PC-3 (cell line): ENCODE results near the gene ITCH. TPM values are rescaled to one million over a fixed set of nuclear protein-coding genes. Genes with fewer than 3 reads are reported as not detected.

Experiments used
- ATAC-seq: fragments of 200-7000 bp; cut with Tn5 transposase; 2 replicates; pipeline ENCODE4 v1.9.1; 2020; ENCODE audit warnings: mild to moderate bottlenecking, moderate library complexity
- BruUV-seq: library from RNA; stranded (reverse); fragments of 400-500 nt; replicated peaks from 2 replicates; lab custom pipeline; 2021; lab: Mats Ljungman, UMichigan
- CTCF ChIA-PET: fragments of 300-600 bp; sonication (Branson Sonifier 250); formaldehyde crosslinking; loops from one replicate; lab custom pipeline; 2022; ENCODE audit warnings: antibody characterized with exemption; lab: Charles Lee
- POLR2A ChIA-PET: fragments of 300-600 bp; sonication (Branson Sonifier 250); formaldehyde crosslinking; loops from one replicate; lab custom pipeline; 2022; ENCODE audit warnings: antibody characterized with exemption; ENCODE audit not compliant: unreplicated experiment; lab: Charles Lee
- DNase-seq: peaks from one replicate; pipeline ENCODE4 v3.0.0-alpha.2; 2015
- H2AFZ ChIP-seq: fragments of 300-600 bp; sonication (generic); 2 replicates; pipeline ENCODE4 v1.6.0; 2016; ENCODE audit warnings: antibody characterized with exemption, low read length
- H3F3A ChIP-seq: fragments of 300-600 bp; sonication (generic); one replicate; pipeline ENCODE4 v1.6.0; 2017; ENCODE audit warnings: antibody characterized with exemption, low read length, control low read depth, mild to moderate bottlenecking; ENCODE audit not compliant: unreplicated experiment
- H3K27ac ChIP-seq: fragments of 300-600 bp; sonication (generic); 2 replicates; pipeline ENCODE4 v1.5.1; 2016; ENCODE audit warnings: mild to moderate bottlenecking, low read length
- H3K27me3 ChIP-seq: fragments of 300-600 bp; sonication (generic); 2 replicates; pipeline ENCODE4 v1.6.1; 2016; ENCODE audit warnings: low read length, mixed read lengths
- H3K36me3 ChIP-seq: fragments of 300-600 bp; sonication (generic); 2 replicates; pipeline ENCODE4 v1.6.1; 2016; ENCODE audit warnings: low read depth, mixed run types, low read length, mixed read lengths
- H3K4me1 ChIP-seq: fragments of 300-600 bp; sonication (generic); 2 replicates; pipeline ENCODE4 v1.5.1; 2016; ENCODE audit warnings: low read length; ENCODE audit not compliant: insufficient read depth
- H3K4me2 ChIP-seq: fragments of 300-600 bp; sonication (generic); 2 replicates; pipeline ENCODE4 v1.6.0; 2016; ENCODE audit warnings: low read length
- H3K4me3 ChIP-seq: fragments of 300-600 bp; sonication (generic); 2 replicates; pipeline ENCODE4 v1.5.1; 2016; ENCODE audit warnings: mild to moderate bottlenecking, low read length, mixed read lengths
- H3K79me2 ChIP-seq: fragments of 300-600 bp; sonication (generic); 2 replicates; pipeline ENCODE4 v1.6.1; 2017; ENCODE audit warnings: low read length, mixed read lengths
- H3K9ac ChIP-seq: fragments of 300-600 bp; sonication (generic); 2 replicates; pipeline ENCODE4 v1.6.0; 2016; ENCODE audit warnings: mild to moderate bottlenecking, low read length
- H3K9me2 ChIP-seq: fragments of 300-600 bp; sonication (generic); replicated peaks from 2 replicates; pipeline ENCODE4 v1.6.1; 2016; ENCODE audit warnings: mixed run types, low read length, mixed read lengths
- H3K9me3 ChIP-seq: fragments of 300-600 bp; sonication (generic); 2 replicates; pipeline ENCODE4 v1.6.1; 2016; ENCODE audit warnings: low read length, mixed read lengths
- H4K20me1 ChIP-seq: fragments of 300-600 bp; sonication (generic); 2 replicates; pipeline ENCODE4 v1.6.1; 2016; ENCODE audit warnings: low read length, mixed read lengths
- CTCF ChIP-seq: fragments of 300-600 bp; sonication (generic); conservative IDR thresholded peaks from 2 replicates; pipeline ENCODE4 v1.5.1; 2017; ENCODE audit warnings: antibody characterized with exemption, low read depth, mild to moderate bottlenecking, low read length
- EZH2 ChIP-seq: fragments of 300-600 bp; sonication (generic); IDR thresholded peaks from one replicate; pipeline ENCODE4 v1.6.1; 2017; ENCODE audit warnings: antibody characterized with exemption, mild to moderate bottlenecking, low read length; ENCODE audit not compliant: unreplicated experiment
- EZH2phosphoT487 ChIP-seq: fragments of 300-600 bp; sonication (generic); IDR thresholded peaks from 2 replicates; pipeline ENCODE4 v1.6.1; 2018; ENCODE audit warnings: mild to moderate bottlenecking, antibody characterized with exemption, low read length, borderline replicate concordance
- intact Hi-C: fragments of 100-400 bp; cut with micrococcal nuclease; formaldehyde crosslinking; loops from 2 replicates; pipeline ENCODE4 v1.9.0; 2023
- total RNA-seq: library from RNA; depleted of rRNA; stranded (reverse); fragments of >200 nt; gene quantifications from 2 replicates; pipeline ENCODE4 v1.2.3, GENCODE V29; 2014

ITCH gene
- total RNA-seq, 1 experiment from 2014 or later = 54.8 TPM

GRCh38 chr20:34536798-34537394 lies 173.8 kb downstream of the ITCH start:
- peak; percentile 52; the same call in 1 of the 2 replicates for ATAC-seq
- no peaks in the 10 kb centered on the region for H3K27me3 ChIP-seq
- no peak overlapping the region for H3K9ac ChIP-seq
- no peaks in the 10 kb centered on the region for H3K9me3 ChIP-seq
- no peaks in the 10 kb centered on the region for H3F3A ChIP-seq
- peaks cover 29% of the 10 kb centered on the region for H3K36me3 ChIP-seq
- H3K4me2 ChIP-seq = no peak overlapping the region
- H2AFZ ChIP-seq = no peak overlapping the region
- TF ChIP-seq EZH2 (no peak), CTCF (peak; percentile 49)
- ChIA-PET CTCF (no interaction called here), POLR2A (interaction anchor here (0.6 kb wide), 1 partner anchor 1469 kb away, joined by 3 read pairs; no protein-coding TSS in a partner anchor)
- no peaks in the 10 kb centered on the region for H3K4me1 ChIP-seq
- no TSS peak for BruUV-seq
- intact Hi-C loops = no loop called here
- no peaks in the 10 kb centered on the region for H4K20me1 ChIP-seq
- no peak overlapping the region for H3K4me3 ChIP-seq
- H3K27ac ChIP-seq = no peak overlapping the region
- DNase-seq = no peak
- no peaks in the 10 kb centered on the region for H3K79me2 ChIP-seq
- no peaks in the 10 kb centered on the region for H3K9me2 ChIP-seq

- ChIA-PET CTCF (interaction anchor here (0.6 kb wide), 1 partner anchor 42 kb away, joined by 11 read pairs; no protein-coding TSS in a partner anchor), POLR2A (no interaction called here)
- Histone ChIP-seq H3K36me3 (peaks cover 27% of the 10 kb centered on the region), H3K4me3 (no peak overlapping the region), H3K27ac (no peak overlapping the region), H4K20me1 (no peaks in the 10 kb centered on the region), H3K4me2 (no peak overlapping the region), H3K9me3 (no peaks in the 10 kb centered on the region), H3F3A (no peaks in the 10 kb centered on the region), H3K9ac (no peak overlapping the region), H3K27me3 (no peaks in the 10 kb centered on the region), H2AFZ (no peak overlapping the region), H3K4me1 (no peaks in the 10 kb centered on the region), H3K9me2 (no peaks in the 10 kb centered on the region), H3K79me2 (no peaks in the 10 kb centered on the region)
- DNase-seq (no peak), ATAC-seq (no peak)
- TF ChIP-seq EZH2phosphoT487 = no peak
- intact Hi-C loops = no loop called here
- BruUV-seq = no TSS peak
Observed at GRCh38 chr20:34537651-34538050, 174.6 kb downstream of the ITCH start.

- no peak overlapping the region for H3K4me2 ChIP-seq
- CTCF ChIA-PET = interaction anchor here (0.5 to 0.8 kb wide), 5 partner anchors 13 to 231 kb away, joined by 3 to 6 read pairs (median 5); no protein-coding TSS in a partner anchor
- H3K36me3 ChIP-seq = peaks cover 27% of the 10 kb centered on the region
- no peaks in the 10 kb centered on the region for H3K27me3 ChIP-seq
- no peaks in the 10 kb centered on the region for H3K9me3 ChIP-seq
- H3K79me2 ChIP-seq = no peaks in the 10 kb centered on the region
- POLR2A ChIA-PET = interaction anchor here (0.6 kb wide), 1 partner anchor 369 kb away, joined by 3 read pairs; no protein-coding TSS in a partner anchor
- H3K27ac ChIP-seq = no peak overlapping the region
- DNase-seq (peak; percentile 64), ATAC-seq (peak; percentile 71)
- H3K9me2 ChIP-seq = no peaks in the 10 kb centered on the region
- BruUV-seq = no TSS peak
- H3K9ac ChIP-seq = no peak overlapping the region
- intact Hi-C loops = no loop called here
- no peak overlapping the region for H3K4me3 ChIP-seq
- no peaks in the 10 kb centered on the region for H4K20me1 ChIP-seq
- H2AFZ ChIP-seq = no peak overlapping the region
- no peaks in the 10 kb centered on the region for H3F3A ChIP-seq
- TF ChIP-seq CTCF = peak; percentile 86
- no peak for TF ChIP-seq EZH2
- H3K4me1 ChIP-seq = no peaks in the 10 kb centered on the region
Observed at GRCh38 chr20:34538671-34539123, 175.6 kb downstream of the ITCH start.
